HepG2 (cell line): ENCODE data around the gene CLDN18. TPM values are rescaled to one million over a fixed set of nuclear protein-coding genes. Genes with fewer than 3 reads are reported as not detected.

ENCODE experiments used
- ATAC-seq: fragments of 200-7000 bp; cut with Tn5 transposase; 3 replicates; pipeline ENCODE4 v1.9.1; 2020; ENCODE audit warnings: mild to moderate bottlenecking, moderate library complexity
- BruUV-seq: library from RNA; stranded (reverse); fragments of 400-500 nt; replicated peaks from 2 replicates; lab custom pipeline; 2021; lab: Mats Ljungman, UMichigan
- CTCF ChIA-PET: fragments of 300-600 bp; formaldehyde crosslinking; extraction: SDS; loops from one replicate; lab custom pipeline; 2021; ENCODE audit warnings: low total read pairs, inconsistent platforms, low intra/inter-chr PET ratio; lab: Yijun Ruan, JAX
- POLR2A ChIA-PET: fragments of 350-600 bp; sonication (Branson Sonifier 250); formaldehyde crosslinking; loops from one replicate; lab custom pipeline; 2020; ENCODE audit warnings: antibody characterized with exemption, inconsistent platforms; lab: Yijun Ruan, JAX
- DNase-seq: peaks from one replicate; pipeline ENCODE4 v3.0.0-alpha.2; 2015; ENCODE audit warnings: low spot score
- FAIRE-seq: peaks from 3 replicates; lab custom pipeline; 2011; peaks lifted over from hg19 to GRCh38; lab: Jason Lieb, UNC
- H2AFZ ChIP-seq: one replicate; pipeline ENCODE4 v1.6.1; 2011; ENCODE audit warnings: low read length, inconsistent platforms
- H3K27ac ChIP-seq: fragments of 300-600 bp; 3 replicates; pipeline ENCODE4 v1.8.0; 2011; ENCODE audit warnings: mixed run types, mild to moderate bottlenecking, mixed read lengths, low read length, inconsistent platforms; ENCODE audit not compliant: insufficient read depth; ENCODE audit errors: extremely low read length
- H3K27me3 ChIP-seq, 2 experiments: fragments of 200-600 bp in 1 of 2; 2 replicates in 1 of 2; 3 replicates in 1 of 2; pipeline versions ENCODE4 v1.6.0 to v1.8.0; 2011; ENCODE audit warnings: low read length in 2 of 2, mild to moderate bottlenecking in 2 of 2, moderate library complexity in 2 of 2, inconsistent platforms in 1 of 2; ENCODE audit not compliant: insufficient read depth in 2 of 2, control insufficient read depth in 1 of 2
- H3K36me3 ChIP-seq, 2 experiments: fragments of 200-600 bp in 1 of 2; replicated peaks in 1 of 2; 2 replicates in 1 of 2; 3 replicates in 1 of 2; pipeline versions ENCODE4 v1.5.1 to v1.8.0; 2011; ENCODE audit warnings: low read length in 2 of 2, inconsistent platforms in 1 of 2; ENCODE audit not compliant: insufficient read depth in 2 of 2, control insufficient read depth in 1 of 2
- H3K4me1 ChIP-seq: 2 replicates; pipeline ENCODE4 v1.5.1; 2012; ENCODE audit warnings: low read length, inconsistent platforms; ENCODE audit not compliant: insufficient read depth
- H3K4me2 ChIP-seq: 2 replicates; pipeline ENCODE4 v1.6.0; 2011; ENCODE audit warnings: low read depth, low read length, inconsistent platforms
- H3K4me3 ChIP-seq, 3 experiments: fragments of 200-600 bp in 1 of 3; sonication (generic), shearing (Covaris generic) in 1 of 3; replicated peaks in 1 of 3; 2 replicates each; pipeline ENCODE4 v1.5.1; 2011 to 2016; ENCODE audit warnings: low read length in 3 of 3, inconsistent platforms in 2 of 3, low read depth in 2 of 3, mild to moderate bottlenecking in 2 of 3, control low read depth in 1 of 3, mixed read lengths in 1 of 3; ENCODE audit not compliant: insufficient read depth in 1 of 3
- H3K79me2 ChIP-seq: one replicate; pipeline ENCODE4 v1.6.1; 2011; ENCODE audit warnings: low read length, inconsistent platforms; ENCODE audit not compliant: insufficient read depth
- H3K9ac ChIP-seq: 2 replicates; pipeline ENCODE4 v1.6.0; 2011; ENCODE audit warnings: mild to moderate bottlenecking, low read depth, low read length, inconsistent platforms; ENCODE audit not compliant: insufficient read depth
- H3K9me3 ChIP-seq: 2 replicates; pipeline ENCODE4 v1.5.1; 2012; ENCODE audit warnings: mild to moderate bottlenecking, low read length
- H4K20me1 ChIP-seq: 2 replicates; pipeline ENCODE4 v1.6.0; 2011; ENCODE audit warnings: inconsistent platforms, mild to moderate bottlenecking, low read length, moderate library complexity; ENCODE audit not compliant: insufficient read depth
- CBX2 ChIP-seq, 2 experiments: fragments of 200-600 bp in 1 of 2; sonication (generic); formaldehyde crosslinking in 1 of 2; IDR thresholded peaks; 2 replicates each; pipeline versions ENCODE4 v1.7.0 to v1.8.1; 2018 to 2022; ENCODE audit warnings: low read depth in 2 of 2, low read length in 1 of 2, mild to moderate bottlenecking in 1 of 2, missing genetic modification reagents in 1 of 2
- CTCF ChIP-seq: sonication (generic); formaldehyde crosslinking; IDR thresholded peaks from 2 replicates; pipeline ENCODE4 v1.5.0; 2020; ENCODE audit warnings: mild to moderate bottlenecking, missing genetic modification reagents, moderate library complexity
- PHF20 ChIP-seq: sonication (generic); formaldehyde crosslinking; IDR thresholded peaks from 2 replicates; pipeline ENCODE4 v1.5.0; 2020; ENCODE audit warnings: mild to moderate bottlenecking, missing genetic modification reagents
- RBFOX2 ChIP-seq: fragments of 200-400 bp; formaldehyde crosslinking; IDR thresholded peaks from 2 replicates; pipeline ENCODE4 v1.6.1; 2017; ENCODE audit warnings: low read depth, mild to moderate bottlenecking, low read length
- TEF ChIP-seq: sonication (generic); formaldehyde crosslinking; IDR thresholded peaks from 2 replicates; pipeline ENCODE4 v1.5.0; 2020; ENCODE audit warnings: missing genetic modification reagents
- UBTF ChIP-seq: sonication (generic); formaldehyde crosslinking; IDR thresholded peaks from 2 replicates; pipeline ENCODE4 v1.4.0; 2020; ENCODE audit warnings: mild to moderate bottlenecking, missing genetic modification reagents
- ZFP37 ChIP-seq: sonication (generic); formaldehyde crosslinking; IDR thresholded peaks from 2 replicates; pipeline ENCODE4 v1.4.0; 2020; ENCODE audit warnings: missing genetic modification reagents, borderline replicate concordance
- ZNF18 ChIP-seq: sonication (generic); formaldehyde crosslinking; IDR thresholded peaks from 2 replicates; pipeline ENCODE4 v1.8.0; 2022; ENCODE audit warnings: mild to moderate bottlenecking, missing genetic modification reagents; ENCODE audit not compliant: insufficient replicate concordance
- ZNF432 ChIP-seq: sonication (generic); formaldehyde crosslinking; IDR thresholded peaks from 2 replicates; pipeline ENCODE4 v1.5.0; 2020; ENCODE audit warnings: missing genetic modification reagents, mild to moderate bottlenecking, borderline replicate concordance
- ZNF629 ChIP-seq: sonication (generic); formaldehyde crosslinking; conservative IDR thresholded peaks from 2 replicates; pipeline ENCODE4 v1.5.0; 2020; ENCODE audit warnings: missing genetic modification reagents
- ZNF7 ChIP-seq: IDR thresholded peaks from 2 replicates; pipeline ENCODE4 v1.6.1; 2016; ENCODE audit warnings: missing biosample characterization, missing genetic modification reagents
- ZNF713 ChIP-seq: sonication (generic); formaldehyde crosslinking; IDR thresholded peaks from 2 replicates; pipeline ENCODE4 v1.4.0; 2020; ENCODE audit warnings: mild to moderate bottlenecking, missing genetic modification reagents
- ZNF777 ChIP-seq: sonication (generic); formaldehyde crosslinking; IDR thresholded peaks from 2 replicates; pipeline ENCODE4 v1.4.0; 2020; ENCODE audit warnings: missing genetic modification reagents
- ZNF781 ChIP-seq: sonication (generic); formaldehyde crosslinking; IDR thresholded peaks from 2 replicates; pipeline ENCODE4 v1.5.1; 2020; ENCODE audit warnings: borderline replicate concordance, mild to moderate bottlenecking, missing genetic modification reagents; ENCODE audit errors: not compliant biosample characterization
- WGBS: methylation state at CpG from one replicate; pipeline ENCODE4 v1.1.6; 2017; ENCODE audit warnings: low lambda C conversion rate; 5-methylcytosine and 5-hydroxymethylcytosine counted together
- in situ Hi-C: cut with HindIII; loops from 2 replicates; pipeline ENCODE4 v1.10.0; 2017; ENCODE audit warnings: low pct_unique_long_range_greater_than_20kb; ENCODE audit not compliant: extremely low pct_ligation_motif_present
- intact Hi-C: fragments of 100-400 bp; cut with micrococcal nuclease; formaldehyde crosslinking; loops from one replicate; pipeline ENCODE4 v1.10.0; 2022; ENCODE audit not compliant: unreplicated experiment
- polyA plus RNA-seq, 8 experiments: library from polyadenylated mRNA; depleted of rRNA in 3 of 8; stranded (reverse) in 7 of 8; unstranded in 1 of 8; fragments of >200 nt; fragmentation: Illumina TruSeq in 4 of 8; extraction: Trizol in 4 of 8; gene quantifications; 2 replicates each; pipeline versions ENCODE4 v1.2.1 to v1.2.3, GENCODE V29; 2011 to 2016; ENCODE audit warnings: low read depth in 4 of 8, missing spikeins in 1 of 8, mixed read lengths in 1 of 8; ENCODE audit not compliant: insufficient read depth in 1 of 8
- total RNA-seq, 5 experiments: library from RNA; depleted of rRNA; stranded (reverse); fragments of >200 nt; fragmentation: Illumina TruSeq; extraction: Trizol; gene quantifications; 2 replicates each; pipeline ENCODE4 v1.2.3, GENCODE V29; 2016; ENCODE audit warnings: low read depth in 1 of 5

CLDN18 gene
- total and polyA plus RNA-seq, 2 of the 13 experiments (the other 11 are each of a cell fraction or from before 2014, with no cell fraction given), result not detected

GRCh38 chr3:137963463-137963862 is 46.5 kb upstream of the CLDN18 start (continued):
- TF ChIP-seq RBFOX2, result no peak
- no peak for TF ChIP-seq ZNF713 (CRISPR knock-in tag)

- H3K79me2 ChIP-seq, result no peaks in the 10 kb centered on the region
- WGBS, result 2% methylated on average over 18 of the region's 18 CpGs
- H3K27ac ChIP-seq, result no peak overlapping the region
- H3K27me3 ChIP-seq, result 0 out of 5 replicates have a peak, but pooled peaks cover 0 to 4% of the 10 kb centered on the region in 2 experiments
- in situ Hi-C loops (loop anchor here (10.0 kb wide), 1 partner anchor 866 kb away; no protein-coding TSS in a partner anchor), intact Hi-C loops (loop anchor here (1.0 kb wide), 2 partner anchors 262 to 866 kb away; no protein-coding TSS in a partner anchor)
- H3K36me3 ChIP-seq, result no peaks in the 10 kb centered on the region
- H3K4me3 ChIP-seq, result no peak overlapping the region
- ATAC-seq, result peak; percentile 100
- ChIA-PET POLR2A (no interaction called here), CTCF (interaction anchor here (0.8 to 1.7 kb wide), 3 partner anchors 262 to 866 kb away, joined by 3 to 7 read pairs (median 4); no protein-coding TSS in a partner anchor)
- no peaks in the 10 kb centered on the region for H4K20me1 ChIP-seq
- BruUV-seq, result no TSS peak
- H3K4me2 ChIP-seq, result peak overlapping the region; percentile 41
- H2AFZ ChIP-seq, result no peak overlapping the region
- DNase-seq, result peak; percentile 43
- no peaks in the 10 kb centered on the region for H3K4me1 ChIP-seq
- peak; percentile 57 for FAIRE-seq
- no peak overlapping the region for H3K9ac ChIP-seq
- no peaks in the 10 kb centered on the region for H3K9me3 ChIP-seq
- TF ChIP-seq ZNF432 (CRISPR knock-in tag) (no peak), ZNF777 (CRISPR knock-in tag) (0 out of 2 replicates have a peak, but pooled peaks have one; percentile 22), TEF (no peak), ZNF18 (CRISPR knock-in tag) (no peak), ZNF7 (no peak), CTCF (CRISPR knock-in tag) (peak; percentile 92), CBX2 (IDR thresholded peaks at IDR 0.05; ENCODE audit: low read depth, low read length) (no peak), CBX2 (CRISPR knock-in tag; IDR thresholded peaks at IDR 0.05; ENCODE audit: low read depth) (no peak), ZNF629 (CRISPR knock-in tag) (0 out of 2 replicates have a peak, but pooled peaks have one; percentile 11), ZFP37 (CRISPR knock-in tag) (no peak), ZNF781 (CRISPR knock-in tag) (no peak), UBTF (CRISPR knock-in tag) (no peak), PHF20 (CRISPR knock-in tag) (no peak)
Measured at GRCh38 chr3:137970914-137971831, 38.8 kb upstream of the CLDN18 start.
